ENCODE data around the gene PRC1. TPM values are rescaled to one million over a fixed set of nuclear protein-coding genes. Genes with fewer than 3 reads are reported as not detected.

Gene PRC1
- total and polyA plus RNA-seq, 2 of the 13 experiments (the other 11 are each of a cell fraction or from before 2014, with no cell fraction given) = 137 to 162 TPM

- TF ChIP-seq ZBTB40 (IDR thresholded peaks at IDR 0.05) (no peak), ZBTB40 (CRISPR knock-in tag; IDR thresholded peaks at IDR 0.05) (no peak), DRAP1 (CRISPR knock-in tag; IDR thresholded peaks at IDR 0.05) (no peak), NR2C2 (CRISPR knock-in tag; IDR thresholded peaks at IDR 0.05; ENCODE audit: borderline replicate concordance) (no peak), KLF15 (CRISPR knock-in tag; IDR thresholded peaks at IDR 0.05; ENCODE audit: borderline replicate concordance) (no peak)
Measured at GRCh38 chr15:90946538-90946937, 47.8 kb downstream of the PRC1 start (continued).

All from HepG2 (cell line).